ENCODE results near the gene UBE3A. TPM values are rescaled to one million over a fixed set of nuclear protein-coding genes. Genes with fewer than 3 reads are reported as not detected.

UBE3A gene
- total and polyA plus RNA-seq, 10 of the 15 experiments (the other 5 are each of a cell fraction or from before 2014, with no cell fraction given) = 29.4 to 82.9 (median 58.7) TPM

- H3K36me3 ChIP-seq (ENCODE audit: control insufficient read depth in 2 of 2, insufficient read depth in 2 of 2, low read length in 1 of 2) = peaks cover 0 to 3% of the 10 kb centered on the region in 2 experiments; a peak in 1 of 4 replicates
- no peaks in the 10 kb centered on the region for H3K4me1 ChIP-seq (ENCODE audit: control insufficient read depth, insufficient read depth, low read length)
- no peak for FAIRE-seq
- intact Hi-C loops (cut with micrococcal nuclease; ENCODE audit: unreplicated experiment) (no loop called here), in situ Hi-C loops (cut with MboI) (no loop called here)
- H3K9ac ChIP-seq (ENCODE audit: control insufficient read depth, insufficient read depth, low read length) = no peak overlapping the region
- peaks cover 8% of the 10 kb centered on the region; the same call in 2 of the 3 replicates for H3K9me3 ChIP-seq (replicated peaks; ENCODE audit: control insufficient read depth, insufficient read depth, low read length)
- peaks cover 74% of the 10 kb centered on the region for H3K79me2 ChIP-seq (ENCODE audit: control insufficient read depth, insufficient read depth, low read length)
- ChIA-PET CTCF (interaction anchor here (1.8 to 3.2 kb wide), 2 partner anchors 8 to 10 kb away, joined by 5 to 13 read pairs; no protein-coding TSS in a partner anchor), RAD21 (ENCODE audit: unreplicated experiment) (interaction anchor here (0.7 to 3.8 kb wide), 6 partner anchors 8 to 12 kb away, joined by 3 to 17 read pairs (median 4); no protein-coding TSS in a partner anchor), SMC1A (ENCODE audit: uncharacterized antibody, unreplicated experiment) (interaction anchor here (0.6 to 4.8 kb wide), 9 partner anchors 8 to 222 kb away, joined by 3 to 40 read pairs (median 3); no protein-coding TSS in a partner anchor), POLR2A (interaction anchor here (0.7 kb wide), 1 partner anchor 1201 kb away, joined by 3 read pairs; no protein-coding TSS in a partner anchor)
- BruUV-seq (replicated peaks) = no TSS peak
- peak; percentile 60 for ATAC-seq
- H4K20me1 ChIP-seq (ENCODE audit: control insufficient read depth, insufficient read depth) = no peaks in the 10 kb centered on the region
- DNase-seq (ENCODE audit: low read depth, low spot score) = no peak
- H3K4me3 ChIP-seq = no peak overlapping the region
- WGBS (ENCODE audit: insufficient coverage, insufficient replicate concordance, low lambda C conversion rate, missing lambda C conversion rate) = 99% methylated on average over 3 of the region's 3 CpGs
- no peaks in the 10 kb centered on the region for H3K27me3 ChIP-seq (replicated peaks in 1 of 2; ENCODE audit: control insufficient read depth in 2 of 2, insufficient read depth in 2 of 2, low read length in 1 of 2)
- no peak overlapping the region for H3K27ac ChIP-seq (ENCODE audit: control insufficient read depth, insufficient read depth)
- TF ChIP-seq BCL11A (IDR thresholded peaks at IDR 0.05; ENCODE audit: low read depth, low read length) (no peak), IRF4 (IDR thresholded peaks at IDR 0.05; ENCODE audit: low read depth, low read length) (no peak), YY1 (IDR thresholded peaks at IDR 0.05; ENCODE audit: low read depth, low read length) (no peak), NFXL1 (IDR thresholded peaks at IDR 0.05; ENCODE audit: borderline replicate concordance) (no peak), IRF3 (IDR thresholded peaks at IDR 0.05) (no peak)
- no peak overlapping the region for H3K4me2 ChIP-seq (ENCODE audit: control insufficient read depth, insufficient read depth)
- no peak overlapping the region for H2AFZ ChIP-seq (ENCODE audit: control insufficient read depth, low read depth, low read length)
Observed at GRCh38 chr15:25426896-25427610, 11.8 kb downstream of the UBE3A start.

Measured in GM12878 (cell line).